Stimulated activated naive B cell treated with anti-CD40 and anti-IgM and Interleukin-4, amounts not matched to agents 10 μg/mL and 1 μg/mL and 100 μg/mL, for 72 hours (primary cell): ENCODE measurements around the gene OIT3.

ENCODE experiments used
- ATAC-seq, 2 donors: fragments of 150-1000 bp; cut with Tn5 transposase; replicated peaks; 2 replicates each; pipeline ENCODE4 v1.10.0; 2021; ENCODE audit warnings: moderate library complexity in 1 of 2
- DNase-seq: peaks from one replicate; pipeline ENCODE4 v3.0.0; 2021
- H3K27ac Mint-ChIP-seq: one replicate; pipeline ENCODE4 v1.8.0; 2022; ENCODE audit warnings: mild to moderate bottlenecking, mixed read lengths
- H3K27me3 Mint-ChIP-seq, 2 donors: one replicate each; pipeline ENCODE4 v1.8.0; 2022; ENCODE audit warnings: mixed read lengths in 2 of 2
- H3K36me3 Mint-ChIP-seq, 2 donors: one replicate each; pipeline ENCODE4 v1.8.0; 2022; ENCODE audit warnings: mixed read lengths in 2 of 2, mild to moderate bottlenecking in 1 of 2
- H3K4me1 Mint-ChIP-seq, 2 donors: one replicate each; pipeline ENCODE4 v1.8.0; 2022; ENCODE audit warnings: mixed read lengths in 2 of 2, mild to moderate bottlenecking in 1 of 2
- H3K4me3 Mint-ChIP-seq, 2 donors: one replicate each; pipeline ENCODE4 v1.8.0; 2022; ENCODE audit warnings: mild to moderate bottlenecking in 2 of 2, mixed read lengths in 2 of 2, moderate library complexity in 1 of 2
- H3K9me3 Mint-ChIP-seq, 2 donors: one replicate each; pipeline ENCODE4 v1.8.0; 2022; ENCODE audit warnings: mixed read lengths in 2 of 2, mild to moderate bottlenecking in 1 of 2

The OIT3 gene

GRCh38 chr10:72948762-72949161 lies 55.2 kb downstream of the OIT3 start:
- DNase-seq (no peak), ATAC-seq (no peak)
- Mint-ChIP-seq H3K27ac (no peak overlapping the region), H3K9me3 (no peaks in the 10 kb centered on the region), H3K27me3 (peaks cover 4 to 17% of the 10 kb centered on the region in 2 donors), H3K4me1 (no peaks in the 10 kb centered on the region), H3K36me3 (no peaks in the 10 kb centered on the region), H3K4me3 (no peak overlapping the region)

DNA sequence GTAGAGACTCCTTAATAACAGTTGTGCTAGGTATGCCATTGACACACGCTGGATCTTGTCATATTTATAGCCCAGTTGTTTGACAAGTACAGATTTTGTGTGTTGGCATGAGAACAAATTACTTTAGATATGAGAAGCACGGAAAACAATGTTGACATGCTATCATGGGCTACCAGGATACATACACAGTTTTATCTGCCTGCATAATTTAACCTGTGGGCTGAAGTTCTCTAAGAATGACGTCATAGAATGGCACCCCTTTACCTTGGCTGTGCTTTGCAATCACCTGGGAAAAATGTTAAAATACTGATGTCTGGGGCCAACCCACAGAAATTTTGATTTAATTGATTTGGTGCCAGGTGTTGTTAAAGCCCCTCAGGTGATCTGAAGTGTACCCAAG lies 58.2 kb downstream of the OIT3 start:
- H3K27me3 Mint-ChIP-seq = peaks cover 9 to 13% of the 10 kb centered on the region in 2 donors
- DNase-seq = no peak
- H3K4me3 Mint-ChIP-seq = no peak overlapping the region
- no peak for ATAC-seq
- no peak overlapping the region for H3K27ac Mint-ChIP-seq
- H3K9me3 Mint-ChIP-seq = no peaks in the 10 kb centered on the region
- no peaks in the 10 kb centered on the region for H3K36me3 Mint-ChIP-seq
- H3K4me1 Mint-ChIP-seq = no peaks in the 10 kb centered on the region

- ATAC-seq (no peak), DNase-seq (no peak)
- no peak overlapping the region for H3K4me3 Mint-ChIP-seq
- no peaks in the 10 kb centered on the region for H3K4me1 Mint-ChIP-seq
- peaks cover 9 to 13% of the 10 kb centered on the region in 2 donors for H3K27me3 Mint-ChIP-seq
- no peaks in the 10 kb centered on the region for H3K36me3 Mint-ChIP-seq
- H3K9me3 Mint-ChIP-seq = no peaks in the 10 kb centered on the region
- no peak overlapping the region for H3K27ac Mint-ChIP-seq
These were observed 58.6 kb downstream of the OIT3 start for GRCh38 chr10:72952189-72952588.

DNA sequence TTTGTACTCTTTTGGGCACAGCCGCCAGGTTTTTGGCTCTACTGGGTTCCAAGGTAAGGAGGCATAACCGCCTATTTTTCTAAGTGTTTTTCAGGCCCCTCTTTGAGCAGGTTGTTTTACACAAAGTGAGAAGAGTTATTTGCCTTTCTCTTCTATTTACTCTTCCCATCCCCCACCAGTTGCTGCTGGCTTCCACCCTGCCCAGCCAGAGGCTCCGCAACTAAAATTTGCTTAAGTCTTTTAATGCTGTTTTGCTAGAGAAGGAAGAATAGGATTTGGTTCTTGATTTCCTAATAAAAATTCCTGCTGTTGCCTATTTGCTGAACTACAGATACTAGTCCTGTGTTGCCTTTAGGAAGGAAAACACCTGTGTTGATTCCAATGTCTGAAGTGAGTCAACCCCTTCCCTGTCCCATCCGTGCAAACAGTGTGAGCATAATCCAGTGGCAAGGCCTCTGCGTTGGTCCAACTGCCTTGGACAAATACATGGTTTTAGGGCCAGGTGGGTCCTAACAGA lies 59.2 kb downstream of the OIT3 start:
- no peaks in the 10 kb centered on the region for H3K36me3 Mint-ChIP-seq
- DNase-seq (no peak), ATAC-seq (no peak)
- no peak overlapping the region for H3K27ac Mint-ChIP-seq
- peaks cover 9 to 13% of the 10 kb centered on the region in 2 donors for H3K27me3 Mint-ChIP-seq
- H3K4me1 Mint-ChIP-seq = no peaks in the 10 kb centered on the region
- H3K4me3 Mint-ChIP-seq = no peak overlapping the region
- no peaks in the 10 kb centered on the region for H3K9me3 Mint-ChIP-seq

DNA sequence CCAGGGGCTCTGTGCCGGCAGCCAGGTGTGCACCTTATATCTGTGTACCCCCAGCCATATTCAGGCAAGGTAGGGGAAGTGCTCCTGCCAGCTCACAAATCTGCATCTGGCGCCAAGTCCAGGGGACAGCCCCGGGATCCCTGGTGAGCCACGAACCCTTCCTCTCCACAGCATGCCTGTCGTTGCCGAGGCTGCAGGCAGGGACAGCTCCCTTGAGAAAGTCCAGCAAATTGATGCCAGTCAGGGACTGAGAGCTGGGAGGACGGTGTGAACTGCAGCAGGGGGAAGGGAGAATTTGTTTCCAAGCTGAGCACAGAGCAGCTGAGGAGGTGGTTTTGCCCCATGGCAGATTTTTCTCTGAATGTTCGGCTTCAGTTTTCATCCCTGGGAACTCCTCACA lies 60.1 kb downstream of the OIT3 start:
- Mint-ChIP-seq H3K27ac (no peak overlapping the region), H3K4me3 (no peak overlapping the region), H3K36me3 (no peaks in the 10 kb centered on the region), H3K4me1 (no peaks in the 10 kb centered on the region), H3K9me3 (no peaks in the 10 kb centered on the region), H3K27me3 (peaks cover 9 to 13% of the 10 kb centered on the region in 2 donors)
- DNase-seq (no peak), ATAC-seq (no peak)

- H3K4me1 Mint-ChIP-seq = no peaks in the 10 kb centered on the region
- no peak for DNase-seq
- ATAC-seq = no peak
- H3K27ac Mint-ChIP-seq = no peak overlapping the region
- H3K9me3 Mint-ChIP-seq = no peaks in the 10 kb centered on the region
- H3K4me3 Mint-ChIP-seq = no peak overlapping the region
- H3K36me3 Mint-ChIP-seq = no peaks in the 10 kb centered on the region
- H3K27me3 Mint-ChIP-seq = peaks cover 9 to 10% of the 10 kb centered on the region in 2 donors
These were observed 60.7 kb downstream of the OIT3 start for GRCh38 chr10:72954230-72954595.

GRCh38 chr10:72954596-72955554 lies 61.3 kb downstream of the OIT3 start, which contains the start of gene PLA2G12B:
Gene PLA2G12B (minus strand): TSS chr10:72954806. CDS start chr10:72954685, 121 bp downstream.
- peaks cover 6 to 9% of the 10 kb centered on the region in 2 donors for H3K27me3 Mint-ChIP-seq
- H3K9me3 Mint-ChIP-seq = no peaks in the 10 kb centered on the region
- no peak for ATAC-seq
- no peak within 1 kb of the TSS for H3K4me3 Mint-ChIP-seq
- no peaks in the 10 kb centered on the region for H3K4me1 Mint-ChIP-seq
- H3K36me3 Mint-ChIP-seq = no peaks in the 10 kb centered on the region
- H3K27ac Mint-ChIP-seq = no peak within 1 kb of the TSS
- no peak for DNase-seq

GRCh38 chr10:72956001-72956400 lies 62.5 kb downstream of the OIT3 start:
- Mint-ChIP-seq H3K36me3 (no peaks in the 10 kb centered on the region), H3K4me1 (no peaks in the 10 kb centered on the region), H3K27ac (no peak overlapping the region), H3K27me3 (peaks cover 9 to 12% of the 10 kb centered on the region in 2 donors), H3K4me3 (no peak overlapping the region), H3K9me3 (no peaks in the 10 kb centered on the region)
- ATAC-seq (no peak), DNase-seq (no peak)

- H3K9me3 Mint-ChIP-seq = peaks cover 41 to 44% of the 10 kb centered on the region in 2 donors
- DNase-seq = no peak
- peaks cover 18 to 26% of the 10 kb centered on the region in 2 donors for H3K36me3 Mint-ChIP-seq
- H3K27me3 Mint-ChIP-seq = peaks cover 25 to 45% of the 10 kb centered on the region in 2 donors
- ATAC-seq = no peak
- H3K4me1 Mint-ChIP-seq = no peaks in the 10 kb centered on the region
- no peak overlapping the region for H3K4me3 Mint-ChIP-seq
- H3K27ac Mint-ChIP-seq = no peak overlapping the region
These were observed 83.3 kb downstream of the OIT3 start for GRCh38 chr10:72976886-72977285.

GRCh38 chr10:72979709-72980108 lies 86.2 kb downstream of the OIT3 start:
- Mint-ChIP-seq H3K27me3 (peaks cover 25 to 43% of the 10 kb centered on the region in 2 donors), H3K36me3 (peaks cover 17 to 26% of the 10 kb centered on the region in 2 donors), H3K27ac (no peak overlapping the region), H3K4me1 (no peaks in the 10 kb centered on the region), H3K4me3 (no peak overlapping the region), H3K9me3 (peaks cover 43 to 53% of the 10 kb centered on the region in 2 donors)
- DNase-seq = no peak
- ATAC-seq = no peak

DNA sequence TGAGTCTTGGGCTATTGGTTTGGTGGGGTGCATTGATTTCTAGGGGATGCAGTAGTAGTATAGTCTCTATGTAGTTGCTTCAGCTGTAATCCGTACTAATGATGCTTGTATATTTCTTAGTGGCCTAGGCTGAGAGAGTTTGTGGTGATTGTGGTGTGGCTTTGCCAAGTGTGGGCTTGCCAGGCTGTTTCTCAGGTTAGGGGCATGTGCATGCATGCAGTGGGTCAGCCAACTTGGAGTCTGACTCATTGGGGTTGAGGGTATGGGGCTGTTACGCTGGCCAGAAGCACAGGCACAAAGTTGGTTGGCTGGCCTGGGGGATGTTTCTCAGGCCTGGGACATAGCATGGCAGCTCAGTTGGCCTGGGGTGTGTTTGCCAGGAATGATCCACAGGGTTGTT lies 86.8 kb downstream of the OIT3 start:
- no peak overlapping the region for H3K4me3 Mint-ChIP-seq
- peaks cover 16 to 30% of the 10 kb centered on the region in 2 donors for H3K36me3 Mint-ChIP-seq
- H3K4me1 Mint-ChIP-seq = no peaks in the 10 kb centered on the region
- DNase-seq (no peak), ATAC-seq (no peak)
- H3K9me3 Mint-ChIP-seq = peaks cover 42 to 56% of the 10 kb centered on the region in 2 donors
- no peak overlapping the region for H3K27ac Mint-ChIP-seq
- H3K27me3 Mint-ChIP-seq = peaks cover 24 to 37% of the 10 kb centered on the region in 2 donors

DNA sequence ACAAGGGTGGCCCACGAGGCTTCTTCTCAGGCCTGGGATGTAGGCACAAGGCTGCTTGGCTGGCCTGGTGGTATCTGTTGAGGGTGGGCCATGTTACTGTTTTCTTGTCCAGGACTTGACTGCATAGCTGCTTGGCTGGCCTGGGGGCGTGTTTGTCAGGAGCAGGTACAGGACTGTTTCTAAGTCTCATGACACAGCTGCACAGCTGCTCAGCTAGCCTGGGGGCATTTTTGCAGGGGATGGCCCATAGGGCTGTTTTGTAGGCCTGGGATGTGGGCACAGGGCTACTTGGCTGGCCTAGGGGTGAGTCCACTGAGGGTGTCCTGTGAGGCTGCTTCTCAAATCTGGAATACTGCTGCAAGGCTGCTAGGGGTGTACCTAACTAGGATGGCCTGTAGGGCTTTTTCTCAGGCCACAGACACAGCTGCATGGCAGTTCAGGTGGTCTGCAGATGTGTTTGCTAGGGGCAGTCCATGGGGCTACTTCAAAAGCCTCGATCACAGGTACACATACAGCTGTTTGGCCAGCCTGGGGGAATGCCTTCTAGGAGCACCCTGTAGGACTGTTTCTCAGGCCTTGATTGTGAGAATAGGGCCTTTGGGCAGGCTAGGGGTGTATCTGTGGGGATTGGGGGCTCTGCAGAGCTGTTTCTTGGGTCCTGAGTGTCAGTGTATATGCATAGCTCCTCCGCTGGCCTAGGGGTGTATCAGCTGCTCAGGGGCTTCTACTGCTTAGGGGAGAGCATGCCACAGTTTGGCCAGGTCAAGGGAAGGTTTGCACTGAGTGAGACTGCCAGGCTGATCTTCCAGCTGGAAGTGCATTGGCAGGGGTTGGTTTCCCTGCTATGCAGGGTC lies 87.7 kb downstream of the OIT3 start:
- Mint-ChIP-seq H3K9me3 (peaks cover 37 to 56% of the 10 kb centered on the region in 2 donors), H3K27me3 (peaks cover 22 to 27% of the 10 kb centered on the region in 2 donors), H3K27ac (no peak overlapping the region), H3K36me3 (peaks cover 16 to 30% of the 10 kb centered on the region in 2 donors), H3K4me1 (no peaks in the 10 kb centered on the region), H3K4me3 (no peak overlapping the region)
- ATAC-seq (no peak), DNase-seq (no peak)

- DNase-seq = no peak
- no peak overlapping the region for H3K4me3 Mint-ChIP-seq
- no peaks in the 10 kb centered on the region for H3K4me1 Mint-ChIP-seq
- no peak overlapping the region for H3K27ac Mint-ChIP-seq
- peaks cover 19 to 23% of the 10 kb centered on the region in 2 donors for H3K27me3 Mint-ChIP-seq
- peaks cover 14 to 27% of the 10 kb centered on the region in 2 donors for H3K36me3 Mint-ChIP-seq
- peaks cover 35 to 50% of the 10 kb centered on the region in 2 donors for H3K9me3 Mint-ChIP-seq
- ATAC-seq = no peak
These were observed 88.5 kb downstream of the OIT3 start for GRCh38 chr10:72981882-72982529.
